GM12872 (cell line): Measurements from ENCODE around the gene PTPN1.

Experiments
- CTCF ChIP-seq: IDR thresholded peaks from 3 replicates; pipeline ENCODE4 v1.5.1; 2011; ENCODE audit warnings: low read depth, mild to moderate bottlenecking, low read length, moderate library complexity; ENCODE audit not compliant: insufficient read depth

Gene PTPN1

GRCh38 chr20:50535162-50535561, 25.0 kb downstream of the PTPN1 start:
- no peak for TF ChIP-seq CTCF

GRCh38 chr20:50536333-50536732, 26.1 kb downstream of the PTPN1 start:
- no peak for TF ChIP-seq CTCF

GRCh38 chr20:50537546-50538201, 27.5 kb downstream of the PTPN1 start:
- no peak for TF ChIP-seq CTCF

GRCh38 chr20:50538276-50538675, 28.1 kb downstream of the PTPN1 start:
- no peak for TF ChIP-seq CTCF

GRCh38 chr20:50540620-50541605, 30.7 kb downstream of the PTPN1 start:
- no peak for TF ChIP-seq CTCF

GRCh38 chr20:50541606-50542041, 31.4 kb downstream of the PTPN1 start:
- no peak for TF ChIP-seq CTCF

- no peak for TF ChIP-seq CTCF
Observed at GRCh38 chr20:50543326-50543725, 33.1 kb downstream of the PTPN1 start.
